Measurements from ENCODE around the gene ARHGAP44.

Gene ARHGAP44

DNA sequence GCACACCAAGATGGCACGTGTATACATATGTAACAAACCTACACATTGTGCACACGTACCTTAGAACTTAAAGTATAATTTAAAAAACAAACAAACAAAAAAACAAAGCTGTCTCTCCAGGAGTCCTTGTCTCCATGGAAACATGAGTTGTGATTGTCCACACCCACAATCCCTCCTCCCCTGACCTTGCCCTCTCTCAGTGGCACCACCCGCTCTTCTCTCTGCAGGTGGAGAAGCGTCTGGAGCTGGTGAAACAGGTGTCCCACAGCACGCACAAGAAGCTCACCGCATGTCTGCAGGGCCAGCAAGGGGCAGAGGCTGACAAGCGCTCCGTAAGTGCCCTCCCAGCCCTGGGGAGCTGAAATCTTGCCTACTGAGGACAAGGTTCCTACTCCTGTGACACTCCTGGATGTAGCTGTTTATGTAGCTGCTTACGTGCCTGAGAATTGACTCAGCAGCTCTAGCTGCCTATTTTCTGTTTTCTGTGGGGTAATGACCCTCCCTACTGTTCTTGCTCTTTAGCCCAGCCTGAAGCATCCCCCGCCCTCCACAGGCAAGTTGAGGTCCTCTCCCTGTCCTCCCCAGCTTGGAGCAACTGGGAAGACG, 107.0 kb downstream of the ARHGAP44 start:
- no peak for DNase-seq

- no peak for DNase-seq
These were observed 108.8 kb downstream of the ARHGAP44 start for GRCh38 chr17:12898110-12898509.

- DNase-seq: no peak
These were observed 110.3 kb downstream of the ARHGAP44 start for GRCh38 chr17:12899604-12900003.

GRCh38 chr17:12900474-12900873, 111.2 kb downstream of the ARHGAP44 start:
- DNase-seq: no peak

DNA sequence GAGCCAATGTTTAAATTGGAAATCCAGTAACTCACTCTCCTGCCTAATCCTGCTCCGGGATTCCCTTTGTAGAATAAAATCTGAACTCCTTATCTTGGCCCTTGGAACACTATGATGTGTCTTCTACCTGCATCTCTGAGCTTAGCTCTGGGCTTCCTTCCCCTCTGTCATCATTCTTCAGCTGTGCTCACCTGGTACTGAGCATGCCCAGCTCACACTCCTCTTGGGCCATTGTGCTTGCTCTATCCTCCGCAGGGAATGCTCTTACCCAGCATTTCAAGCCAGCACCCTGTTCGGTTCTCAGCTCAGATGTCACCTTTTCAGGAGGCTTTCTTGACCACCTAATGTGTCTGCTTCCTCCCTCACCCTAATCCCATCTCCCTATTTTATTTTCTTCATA, 112.7 kb downstream of the ARHGAP44 start:
- no peak for DNase-seq

DNA sequence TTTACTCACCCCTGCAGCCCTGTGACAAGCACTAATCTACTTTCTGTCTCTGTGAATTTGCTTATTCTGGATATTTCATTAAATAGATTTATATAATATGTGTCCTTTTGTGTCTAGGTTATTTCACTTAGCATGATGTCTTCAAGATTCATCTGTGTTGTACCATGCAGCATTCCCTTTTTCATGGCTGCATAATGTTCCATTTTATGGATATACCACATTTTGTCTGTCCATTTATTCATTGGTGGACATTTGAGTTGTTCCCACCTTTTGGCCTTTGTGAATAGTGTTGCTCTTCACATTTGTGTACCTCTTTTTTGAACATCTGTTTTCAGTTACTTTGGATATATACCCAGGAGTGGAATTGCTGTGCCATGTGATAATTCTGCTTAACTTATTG, 118.2 kb downstream of the ARHGAP44 start:
- DNase-seq: no peak

DNA sequence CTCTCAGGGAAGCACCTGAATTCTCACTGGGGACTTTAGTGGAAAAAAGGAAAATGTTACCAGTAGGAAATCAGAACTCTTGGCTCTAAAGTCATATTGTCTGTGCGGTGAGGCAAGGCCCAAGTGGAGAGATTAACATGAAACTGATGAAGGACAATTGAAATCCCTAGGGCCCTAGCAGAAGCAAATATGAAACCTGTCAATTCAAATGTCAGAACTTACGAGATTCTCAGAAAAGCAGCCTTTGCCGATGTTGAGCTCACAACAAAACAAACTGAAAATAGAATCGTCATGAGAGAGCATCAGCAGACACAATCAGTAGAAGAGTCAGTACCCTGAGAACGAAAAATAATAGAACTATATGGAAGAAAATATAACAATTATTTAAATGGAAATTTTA, 119.7 kb downstream of the ARHGAP44 start:
- DNase-seq: no peak

GRCh38 chr17:12909511-12909910, 120.2 kb downstream of the ARHGAP44 start:
- DNase-seq: no peak

DNA sequence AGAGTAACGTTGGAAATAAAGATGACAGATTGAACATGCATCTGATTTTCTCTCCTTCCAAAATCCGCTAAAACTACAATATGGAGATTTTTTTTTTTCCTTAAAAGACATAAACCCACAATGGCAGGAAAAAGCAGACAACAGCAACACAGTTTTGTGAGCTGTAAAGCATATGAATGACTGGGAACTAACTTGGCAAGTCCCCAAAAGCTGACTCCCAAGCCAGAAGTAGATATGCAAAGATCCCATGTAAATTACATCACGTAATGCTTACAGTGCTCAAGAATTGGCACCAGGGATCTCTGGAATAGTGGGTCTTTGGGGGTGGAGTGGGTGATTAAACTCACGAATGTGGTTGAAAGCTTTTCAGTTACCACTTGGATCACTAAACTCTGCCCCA, 121.9 kb downstream of the ARHGAP44 start:
- DNase-seq: no peak

DNA sequence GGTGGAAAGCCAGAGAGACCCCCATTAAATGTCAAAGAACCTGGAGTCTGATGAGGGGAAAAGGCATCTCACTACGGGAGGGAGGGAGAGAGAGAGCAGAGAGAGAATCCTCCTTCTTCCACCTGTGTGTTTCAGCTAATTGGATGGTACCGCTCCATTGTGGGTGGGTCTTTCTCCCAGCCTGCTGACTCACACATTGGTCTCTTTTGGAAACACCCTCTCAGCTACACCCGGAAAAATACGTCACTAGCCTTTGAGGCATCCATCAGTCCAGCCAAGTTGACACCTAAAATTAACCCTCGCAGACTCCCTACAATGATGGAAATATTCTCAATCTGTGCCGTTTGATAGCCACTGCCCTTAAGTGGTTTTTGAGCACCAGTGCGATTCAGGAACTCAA, 128.1 kb downstream of the ARHGAP44 start:
- DNase-seq: no peak

DNA sequence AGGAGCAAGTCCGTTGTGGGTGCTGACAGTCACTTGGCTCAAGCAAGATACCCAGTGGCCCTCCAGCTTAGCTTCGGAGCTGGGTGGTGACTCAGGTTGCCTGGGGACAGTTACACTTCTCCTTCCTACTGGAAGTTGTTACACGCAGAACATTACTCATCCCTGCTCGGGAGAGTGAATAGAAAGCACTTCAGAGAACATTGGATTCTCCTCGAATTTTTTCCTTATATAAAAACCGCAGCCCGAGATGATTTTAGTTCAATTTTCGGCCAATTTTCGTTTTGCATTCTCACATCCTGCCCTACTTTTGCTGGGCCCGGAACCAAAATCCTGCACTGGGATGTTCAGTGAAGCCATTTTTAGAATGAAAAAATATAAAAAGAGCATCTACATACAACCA, 128.8 kb downstream of the ARHGAP44 start:
- DNase-seq: peak in 4 of 56 donors; percentile 1 to 14 (median 4)

DNA sequence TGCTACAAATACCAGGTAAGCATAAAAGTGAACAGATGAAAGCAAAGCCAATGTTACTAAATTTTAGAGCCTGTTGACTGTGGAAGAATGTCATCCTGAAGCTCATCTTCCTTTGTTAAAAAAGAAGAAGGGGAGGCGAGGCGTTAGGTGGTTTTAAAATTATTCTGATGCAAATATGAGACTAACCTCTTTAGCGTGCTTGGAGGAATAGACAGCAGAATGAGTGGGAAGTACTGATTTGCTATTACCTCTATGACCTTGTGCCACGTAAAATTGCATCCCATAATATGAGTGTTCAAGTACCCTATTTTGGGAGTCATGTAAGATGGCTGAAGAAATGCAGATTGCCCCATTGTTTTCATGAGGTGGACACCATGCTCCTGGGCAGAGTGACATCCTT, 132.8 kb downstream of the ARHGAP44 start:
- DNase-seq: peak in 2 of 56 donors; percentile 5

DNA sequence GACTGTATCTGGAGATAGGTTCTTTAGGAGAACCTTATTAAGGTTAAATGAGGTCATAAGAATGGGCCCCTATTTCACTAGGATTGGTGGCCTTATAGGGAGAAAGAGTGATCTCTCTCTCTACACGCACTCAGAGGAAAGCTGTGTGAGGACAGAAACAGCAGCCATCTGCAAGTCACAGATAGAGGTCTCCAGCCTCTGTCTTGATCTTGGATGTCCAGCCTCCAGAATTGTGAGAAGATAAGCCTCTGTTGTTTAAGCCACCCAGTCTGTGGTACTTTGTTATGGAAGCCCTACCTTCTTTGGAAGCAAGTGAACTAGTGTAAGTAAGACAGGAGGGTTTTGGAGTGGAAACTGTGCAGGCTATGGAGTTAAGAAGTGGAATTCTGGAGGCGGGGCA, 135.3 kb downstream of the ARHGAP44 start:
- no peak for DNase-seq

DNA sequence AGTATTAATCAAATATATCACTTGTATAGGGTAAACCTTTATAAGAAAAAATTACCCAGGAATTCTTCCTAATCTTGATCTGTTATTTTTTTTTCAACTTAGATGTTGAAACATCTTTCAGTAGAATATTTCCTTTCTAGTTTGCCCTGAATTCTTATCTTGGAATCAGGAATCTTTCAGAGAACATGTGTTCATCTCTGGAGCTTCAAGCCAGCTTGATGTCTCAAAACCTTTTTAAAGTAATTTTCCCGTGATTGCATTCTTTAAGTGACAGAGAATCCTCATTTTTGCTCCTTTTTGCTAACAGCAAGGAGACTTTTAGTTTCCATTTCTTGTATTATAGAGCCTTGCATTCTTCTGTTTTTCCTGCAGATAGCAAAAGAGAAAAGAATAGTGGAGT, 137.7 kb downstream of the ARHGAP44 start:
- DNase-seq: no peak

- no peak for DNase-seq
These were observed 138.5 kb downstream of the ARHGAP44 start for GRCh38 chr17:12927541-12928425.

DNA sequence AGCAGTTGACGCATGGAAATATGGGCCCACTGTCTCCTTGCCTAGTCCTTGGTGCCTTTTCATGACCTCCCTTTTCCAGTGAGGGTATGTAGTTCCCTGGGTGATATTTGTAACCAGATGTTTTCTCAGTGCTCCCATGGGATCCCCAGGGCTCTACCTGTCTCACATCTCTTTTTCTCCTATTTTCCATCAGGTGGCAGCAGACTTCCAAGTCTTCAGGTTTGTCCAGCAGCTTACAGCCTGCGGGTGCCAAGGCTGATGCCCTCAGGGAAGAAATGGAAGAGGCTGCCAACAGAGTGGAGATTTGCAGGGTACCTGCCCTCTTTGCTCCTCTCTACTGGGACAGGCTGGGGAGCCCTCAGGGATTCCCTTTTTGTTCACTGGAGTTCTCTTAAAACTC, 139.4 kb downstream of the ARHGAP44 start:
- no peak for DNase-seq

- DNase-seq: no peak
These were observed 147.2 kb downstream of the ARHGAP44 start for GRCh38 chr17:12936501-12936900.

- DNase-seq: no peak
These were observed 151.4 kb downstream of the ARHGAP44 start for GRCh38 chr17:12940699-12941098.

GRCh38 chr17:12947047-12947446, 157.7 kb downstream of the ARHGAP44 start:
- DNase-seq: no peak

- DNase-seq: no peak
These were observed 162.7 kb downstream of the ARHGAP44 start for GRCh38 chr17:12952012-12952411.

GRCh38 chr17:12953156-12953555, 163.9 kb downstream of the ARHGAP44 start:
- no peak for DNase-seq

DNA sequence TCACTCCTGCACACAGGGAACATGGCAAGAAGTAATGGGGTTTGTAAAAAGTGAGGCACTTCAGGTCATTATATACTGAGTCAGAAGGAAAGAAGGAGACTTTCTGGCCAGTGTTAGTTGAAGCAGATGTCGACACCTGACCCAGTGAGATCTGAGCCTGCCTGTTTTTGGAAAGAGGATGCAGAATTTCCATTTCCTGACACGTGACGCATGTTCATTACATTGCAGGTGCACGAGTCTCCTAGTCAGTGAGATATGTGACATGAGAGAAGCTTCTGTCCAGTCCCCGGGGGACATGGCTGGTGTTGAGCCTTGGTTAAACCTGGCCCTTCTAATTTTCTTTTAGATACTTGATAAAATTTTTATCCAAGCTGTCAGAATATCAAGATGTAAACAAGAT, 166.2 kb downstream of the ARHGAP44 start:
- no peak for DNase-seq

DNA sequence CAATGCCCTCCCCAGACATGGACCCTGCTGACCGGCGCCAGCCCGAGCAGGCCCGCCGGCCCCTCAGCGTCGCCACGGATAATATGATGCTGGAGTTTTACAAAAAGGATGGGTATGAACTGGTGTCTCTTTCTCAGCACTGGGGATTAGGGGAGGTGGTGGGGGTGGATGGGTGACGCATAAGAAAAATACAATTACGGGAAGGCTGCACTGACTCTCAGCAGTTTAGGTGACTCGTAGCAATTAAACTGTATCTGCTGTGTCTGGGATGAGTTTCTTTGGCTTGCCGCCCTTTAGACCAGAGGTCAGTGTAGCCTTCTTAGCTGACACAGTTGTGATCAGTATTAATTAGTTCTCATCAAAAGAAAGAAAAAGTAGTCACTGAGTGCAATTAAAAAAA, 169.5 kb downstream of the ARHGAP44 start:
- DNase-seq: peak in 14 of 56 donors; percentile 1 to 38 (median 8)
